Colon (tissue), 2 donors: ENCODE data around the gene MNX1.

ENCODE experiments used
- FAIRE-seq: peaks from 2 replicates; lab custom pipeline; 2012; peaks lifted over from hg19 to GRCh38; lab: Jason Lieb, UNC
- donor health status: control.
- donor health status: control.

The MNX1 gene

DNA sequence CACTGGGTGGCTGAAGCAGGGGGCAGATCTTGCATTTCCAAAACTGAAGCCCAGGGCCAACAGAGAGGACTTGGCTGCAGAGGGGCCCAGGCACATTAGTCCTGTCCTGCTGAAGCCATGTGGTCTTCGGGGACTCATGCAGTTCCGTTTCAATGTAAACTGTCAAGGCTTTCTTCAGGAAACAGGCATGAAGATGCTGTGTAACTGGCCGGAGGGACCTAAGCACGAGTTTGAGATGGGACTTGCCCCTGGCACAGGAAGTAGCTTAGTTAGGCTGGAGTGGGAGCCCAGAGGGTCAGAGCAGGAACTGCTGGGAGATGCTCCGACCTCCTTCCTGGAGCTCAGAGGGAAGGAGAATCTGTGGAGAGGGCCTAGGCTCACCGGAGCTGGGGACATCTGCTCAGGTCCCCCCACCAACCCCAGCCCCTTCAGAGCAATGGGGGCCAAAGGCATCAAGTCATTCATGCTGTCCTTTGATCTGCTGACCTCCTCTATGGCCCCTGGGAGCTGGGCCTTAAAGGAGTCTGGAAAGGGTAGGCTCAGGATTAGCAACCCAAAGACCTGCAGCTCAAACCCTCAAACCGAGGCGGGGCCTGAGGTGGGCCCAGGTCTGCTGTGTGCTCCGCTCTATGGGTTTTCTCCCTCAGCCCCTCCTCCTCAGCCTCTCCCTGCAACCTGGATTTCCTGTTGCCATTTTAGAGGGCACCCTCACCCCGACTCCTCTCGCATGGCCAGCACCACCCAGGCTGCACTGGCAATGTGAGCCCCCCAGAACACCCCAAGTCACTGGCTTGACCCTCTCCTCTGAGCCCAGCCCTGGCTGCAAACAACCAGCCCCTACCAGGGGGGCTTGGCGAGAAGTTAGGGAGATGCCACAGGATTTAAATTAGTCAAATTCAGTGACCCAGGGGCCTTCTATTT, 4.4 kb upstream of the MNX1 start:
- no peak for FAIRE-seq

DNA sequence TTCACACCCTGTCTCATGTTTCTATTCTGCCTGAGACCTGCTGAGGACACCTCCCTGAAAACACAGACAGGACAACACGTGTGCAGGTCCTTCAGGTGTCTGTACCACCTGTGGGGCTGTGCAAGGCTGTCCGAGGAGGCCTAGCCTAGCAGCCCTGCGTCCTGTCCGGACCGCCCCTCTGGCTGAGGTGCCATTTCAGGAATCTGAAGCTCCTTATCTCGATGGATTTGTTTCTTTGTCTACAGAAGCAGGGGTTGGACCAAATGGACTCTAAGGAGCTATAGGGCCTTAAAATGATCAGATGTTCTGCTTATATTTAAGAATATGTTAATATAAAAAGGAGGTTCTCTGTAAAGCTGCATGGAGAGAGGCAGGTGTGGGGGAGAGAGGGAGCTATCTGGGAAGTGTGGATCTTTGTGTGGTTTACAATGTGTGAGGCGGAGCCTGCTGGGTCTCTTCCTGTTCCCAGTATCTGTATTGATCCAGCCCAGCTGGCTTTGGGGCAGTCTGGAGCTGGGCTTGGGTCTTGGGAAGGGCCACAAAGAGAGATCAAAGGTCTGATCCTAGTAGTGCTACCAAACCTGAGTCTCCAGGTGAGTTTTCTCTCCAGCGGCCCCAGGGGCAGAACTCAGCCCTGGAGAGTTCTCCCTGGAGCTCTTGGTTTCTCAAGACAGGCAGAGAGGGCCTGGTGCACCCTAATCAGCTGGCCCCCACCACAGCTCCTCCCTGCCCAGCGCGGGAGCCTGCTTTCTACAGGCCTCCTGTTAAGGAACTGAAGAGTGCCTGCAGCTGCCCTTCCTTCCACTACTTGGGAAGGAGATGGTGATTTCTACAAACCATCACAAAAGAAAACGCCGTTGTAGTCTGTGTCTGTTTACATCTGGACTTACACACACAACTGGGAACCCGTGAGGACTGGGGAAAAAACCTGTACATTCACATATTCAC, 3.4 kb upstream of the MNX1 start:
- FAIRE-seq = no peak

DNA sequence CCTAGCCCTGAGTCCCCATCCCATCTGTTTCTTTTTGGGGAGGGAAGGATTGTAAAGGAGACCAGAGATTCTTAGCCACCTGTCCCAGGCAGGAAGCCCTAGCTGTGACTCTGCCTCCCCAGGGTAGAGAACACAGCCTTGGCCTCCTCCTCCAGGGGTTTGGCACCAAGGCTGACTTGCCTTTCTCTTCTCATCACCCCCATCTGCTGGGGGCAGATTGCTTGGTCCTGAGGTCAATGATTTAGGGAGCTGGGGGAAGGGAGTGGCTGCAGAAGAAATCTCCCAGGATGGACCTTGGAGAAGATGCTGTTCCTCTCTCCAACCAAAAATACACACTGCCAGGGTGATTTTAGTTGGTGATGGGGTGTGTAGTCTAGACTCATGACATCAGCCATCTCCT, 2.6 kb upstream of the MNX1 start:
- no peak for FAIRE-seq

DNA sequence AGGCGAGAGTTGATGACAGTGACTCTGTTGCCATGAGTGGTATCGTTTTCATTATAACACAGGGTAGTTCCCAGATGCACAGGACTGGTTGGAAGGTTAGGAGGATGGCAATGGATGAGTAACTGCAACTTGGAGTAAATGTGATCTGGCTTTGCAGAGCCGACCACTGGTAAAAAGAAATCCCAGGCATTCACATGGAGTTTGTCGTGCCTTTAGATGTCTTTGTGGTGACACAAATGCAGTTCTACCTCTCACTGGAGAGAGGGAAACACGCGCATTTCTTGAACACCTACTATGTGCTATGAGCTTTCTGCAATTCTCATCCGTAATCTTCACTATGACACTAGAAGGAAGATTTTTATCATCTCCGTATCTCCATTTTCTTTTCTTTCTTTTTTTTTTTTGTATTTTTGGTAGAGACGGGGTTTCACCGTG, 1.7 kb upstream of the MNX1 start:
- no peak for FAIRE-seq

DNA sequence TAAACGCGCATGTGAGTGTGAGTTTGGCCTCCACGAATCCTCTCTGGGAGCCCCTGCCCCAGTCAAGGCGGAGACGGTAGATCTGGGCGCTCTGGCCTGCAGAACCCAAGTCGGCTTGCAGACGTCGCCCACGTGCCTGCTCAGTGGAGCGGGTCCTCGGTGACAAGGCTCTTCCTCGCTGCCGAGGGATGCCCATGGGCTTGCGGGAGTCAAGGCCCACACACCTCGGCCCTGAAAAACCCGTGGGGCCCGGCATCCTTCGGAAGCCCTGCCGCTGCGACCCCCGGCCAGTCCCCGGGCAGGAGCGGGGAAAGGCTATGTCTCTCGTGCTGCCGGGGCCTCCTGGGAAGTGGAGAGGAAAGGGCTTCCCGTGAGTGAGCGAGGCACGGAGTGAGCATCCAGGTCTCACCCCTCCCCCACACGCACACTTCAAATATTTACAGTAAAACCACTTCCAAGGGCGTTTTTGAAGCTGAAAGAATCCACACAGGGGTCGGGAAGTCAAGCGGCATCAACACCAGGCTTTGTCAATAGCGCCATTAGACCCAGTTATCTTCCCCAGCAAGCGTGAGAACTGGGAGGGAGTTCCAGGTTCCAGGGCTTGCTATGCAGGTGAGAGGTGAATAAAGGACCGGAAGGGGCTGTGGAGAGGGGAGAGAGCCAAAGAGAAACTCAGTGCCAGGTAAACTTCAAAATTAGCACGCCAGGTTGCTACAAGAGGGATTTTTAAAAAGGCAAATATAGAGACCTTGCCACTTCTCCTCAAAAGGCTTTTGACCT, 1.1 kb upstream of the MNX1 start:
- no peak for FAIRE-seq

DNA sequence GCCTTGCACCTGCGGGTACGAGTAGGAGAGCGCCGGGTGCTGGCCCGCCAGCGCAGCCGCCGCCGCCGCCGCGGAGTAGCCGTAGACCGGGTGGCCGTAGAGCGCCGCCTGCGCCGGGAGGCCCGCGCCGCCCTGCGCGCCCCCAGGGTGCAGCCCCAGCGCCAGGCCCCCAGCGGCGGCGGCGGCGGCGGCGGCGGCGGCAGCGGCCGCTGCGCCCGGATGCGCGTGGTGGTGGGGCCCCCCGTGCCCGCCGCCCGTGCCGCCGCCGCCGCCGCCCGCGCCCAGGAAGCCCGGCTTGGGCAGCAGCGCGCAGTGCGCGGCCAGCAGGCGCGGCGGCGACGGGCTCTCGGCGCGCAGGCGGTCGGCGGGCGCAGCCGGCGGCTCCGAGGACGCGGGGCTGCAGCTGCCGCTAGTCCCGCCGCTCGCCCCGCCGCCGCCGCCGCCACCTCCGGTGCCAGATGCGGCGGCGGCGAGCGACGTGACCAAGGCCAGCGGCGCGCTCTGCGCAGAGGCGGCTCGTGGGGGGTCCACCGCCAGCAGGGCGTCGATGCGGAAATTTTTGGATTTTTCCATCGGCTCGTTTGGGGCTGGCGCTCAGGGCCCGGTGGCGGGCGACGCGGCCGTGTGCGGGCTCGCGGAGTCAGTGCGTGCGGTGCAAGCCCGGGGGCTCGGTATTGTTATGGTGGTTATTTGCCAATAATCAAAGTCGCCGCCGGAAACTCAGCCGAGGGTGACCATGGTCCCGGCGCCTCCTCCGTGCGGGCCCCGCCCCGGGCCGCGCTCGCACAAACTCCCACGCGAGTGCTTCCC, 480 bp downstream of the MNX1 start:
- FAIRE-seq = no peak

DNA sequence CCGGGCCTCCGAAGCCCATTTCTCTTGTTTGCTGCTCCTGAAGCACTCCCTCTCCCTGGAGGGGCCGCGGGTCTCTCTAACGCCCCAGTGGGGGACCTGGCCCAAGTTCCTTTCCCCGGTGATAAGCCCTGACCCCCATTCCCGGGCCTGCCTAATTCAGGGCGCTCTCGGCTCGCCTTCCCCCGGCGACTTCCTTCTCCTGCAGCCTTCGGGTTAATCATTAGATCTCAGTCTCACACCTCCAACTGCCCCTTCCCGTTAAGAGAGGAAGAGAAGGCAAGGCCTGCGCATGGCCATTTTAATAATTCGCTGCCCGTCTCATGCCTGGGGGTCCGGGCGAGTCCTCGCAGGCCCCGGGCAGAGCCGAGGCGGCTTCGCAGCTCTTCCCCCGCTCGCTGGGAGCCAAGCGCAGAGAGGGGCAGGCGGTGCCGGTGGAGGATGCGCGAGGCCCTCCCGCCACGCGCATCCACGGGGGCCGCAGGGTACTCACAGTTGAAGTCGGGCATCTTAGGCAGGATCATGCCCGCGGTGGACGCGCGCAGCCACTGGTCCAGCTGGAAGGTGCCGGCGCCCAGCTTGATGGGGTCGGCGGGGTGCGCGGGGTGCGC, 1.2 kb downstream of the MNX1 start:
- FAIRE-seq = no peak

DNA sequence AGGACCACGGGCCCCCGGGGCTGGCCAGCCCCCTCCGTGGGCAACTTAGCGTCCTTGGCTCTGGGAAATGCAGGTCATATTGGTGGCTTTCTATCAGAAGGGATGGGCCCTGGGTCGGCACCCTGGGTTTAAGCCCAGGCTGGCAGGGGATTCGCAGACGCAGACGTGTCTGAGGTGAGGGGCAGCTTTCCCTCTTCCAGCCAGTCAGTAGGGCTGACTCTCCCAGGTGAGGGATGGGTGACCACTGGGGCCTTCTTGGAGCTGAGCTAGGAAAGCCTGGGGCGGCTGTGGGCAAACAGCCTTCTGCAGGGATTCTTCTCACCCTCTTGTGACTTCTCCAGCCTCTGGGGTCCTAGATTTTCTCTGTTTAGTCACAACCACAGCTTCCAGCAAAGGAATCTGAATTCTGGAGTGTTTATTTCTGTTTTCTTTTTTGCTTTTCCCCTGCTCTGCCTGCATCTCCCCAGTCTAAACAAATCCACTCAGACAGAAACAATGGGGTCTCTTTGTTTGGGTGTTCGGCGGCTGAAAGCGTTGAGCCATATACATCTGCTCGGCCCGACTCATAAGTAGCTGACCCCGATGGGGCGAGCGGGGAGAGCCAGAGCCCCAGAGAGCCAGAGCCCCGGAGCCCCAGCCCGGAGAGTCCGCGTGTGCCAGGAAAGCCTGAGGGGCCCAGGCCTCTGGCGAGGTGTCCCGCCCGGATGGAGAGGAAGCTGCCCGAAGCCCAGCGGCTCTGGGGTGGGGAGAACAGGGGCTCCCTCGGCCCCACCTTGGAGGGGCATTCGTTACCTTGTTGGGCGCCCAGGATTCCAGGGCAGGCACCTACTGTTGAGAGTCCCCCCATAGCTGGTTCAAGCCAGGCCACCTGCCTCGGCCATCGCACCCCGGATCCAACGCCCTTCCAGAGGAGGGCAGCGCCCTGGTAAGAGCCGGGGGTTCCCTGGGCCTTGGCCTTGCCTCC, 2.0 kb downstream of the MNX1 start:
- FAIRE-seq = no peak

DNA sequence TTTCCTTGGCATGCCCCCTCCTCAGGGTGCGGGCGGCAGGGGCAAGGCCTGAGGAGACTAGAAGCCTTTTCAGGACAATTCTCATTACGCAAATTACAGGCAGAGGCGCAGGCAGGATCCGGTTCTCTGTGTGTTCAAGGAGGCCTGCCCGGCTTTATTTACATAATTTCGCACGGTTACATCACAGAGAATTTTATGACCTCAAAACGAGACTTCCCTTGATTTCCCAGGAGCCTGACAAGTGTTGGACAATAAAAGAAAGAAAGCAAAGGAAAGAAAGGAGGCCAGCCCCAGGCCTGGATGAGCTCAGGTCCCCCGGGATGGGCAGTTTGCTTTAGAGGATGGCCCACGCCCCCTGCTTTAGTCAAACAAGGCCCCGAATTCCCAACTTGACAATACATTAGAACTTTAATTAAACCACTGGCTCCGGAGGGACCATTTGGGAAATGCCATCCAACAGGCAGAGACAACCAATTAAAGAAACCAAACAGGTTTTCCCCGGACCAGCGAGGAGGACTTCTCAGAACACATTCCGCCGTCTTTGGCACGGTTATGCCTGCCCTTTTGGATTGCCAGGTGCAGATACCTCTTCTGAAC, 2.9 kb downstream of the MNX1 start:
- no peak for FAIRE-seq

DNA sequence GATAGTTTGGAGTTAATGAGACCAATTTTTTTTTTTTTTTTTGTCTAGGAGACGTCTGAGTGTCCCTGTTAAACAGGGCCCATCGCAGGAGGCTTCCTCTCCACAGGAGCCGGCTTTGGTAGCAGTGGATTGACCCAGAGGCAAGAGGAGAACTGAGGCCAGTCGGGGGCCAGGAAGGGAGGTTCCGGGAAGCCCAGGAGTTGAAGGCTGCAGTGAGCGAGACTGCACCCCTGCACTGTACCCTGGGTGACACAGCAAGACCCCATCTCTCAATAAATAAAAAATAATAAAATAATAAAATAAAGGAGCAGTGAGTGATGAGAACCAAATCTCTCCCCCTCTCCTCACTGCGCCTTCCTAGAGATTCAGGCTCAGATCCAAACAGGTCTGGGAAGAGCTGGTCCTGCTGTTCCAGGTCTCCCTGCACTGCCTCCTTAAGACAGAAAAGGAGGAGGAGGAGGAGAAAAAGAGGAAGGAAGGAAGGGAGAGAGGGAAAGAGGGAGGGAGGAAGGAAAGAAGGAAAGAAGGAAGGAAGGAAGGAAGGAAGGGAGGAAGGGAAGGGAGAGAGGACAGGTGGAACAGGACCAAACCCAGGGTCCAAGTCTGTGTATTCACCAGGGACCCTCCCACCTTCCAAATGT, 3.5 kb downstream of the MNX1 start:
- no peak for FAIRE-seq

DNA sequence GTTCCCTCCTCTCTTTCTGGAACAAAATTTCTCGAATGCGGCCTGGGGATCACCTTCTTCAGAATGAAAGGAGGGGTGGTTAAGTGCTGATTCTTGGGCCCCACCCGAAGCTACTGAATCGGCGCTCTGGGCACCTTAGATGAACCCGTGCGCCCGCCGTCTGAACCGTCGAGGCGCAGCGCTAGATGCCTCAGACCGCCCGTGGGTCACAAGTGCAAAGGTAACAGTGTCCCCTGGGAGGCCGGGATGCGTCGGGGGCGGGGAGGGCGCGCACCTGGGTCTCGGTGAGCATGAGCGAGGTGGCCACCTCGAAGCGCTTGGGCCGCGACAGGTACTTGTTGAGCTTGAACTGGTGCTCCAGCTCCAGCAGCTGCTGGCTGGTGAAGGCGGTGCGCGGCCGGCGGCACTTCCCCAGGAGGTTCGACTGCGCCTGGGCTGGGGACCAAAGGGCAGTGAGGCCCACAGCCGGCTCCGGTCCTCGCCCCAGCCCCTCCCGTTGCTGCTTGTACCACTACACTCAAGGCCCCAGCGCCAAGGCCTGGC, 4.2 kb downstream of the MNX1 start:
- no peak for FAIRE-seq

DNA sequence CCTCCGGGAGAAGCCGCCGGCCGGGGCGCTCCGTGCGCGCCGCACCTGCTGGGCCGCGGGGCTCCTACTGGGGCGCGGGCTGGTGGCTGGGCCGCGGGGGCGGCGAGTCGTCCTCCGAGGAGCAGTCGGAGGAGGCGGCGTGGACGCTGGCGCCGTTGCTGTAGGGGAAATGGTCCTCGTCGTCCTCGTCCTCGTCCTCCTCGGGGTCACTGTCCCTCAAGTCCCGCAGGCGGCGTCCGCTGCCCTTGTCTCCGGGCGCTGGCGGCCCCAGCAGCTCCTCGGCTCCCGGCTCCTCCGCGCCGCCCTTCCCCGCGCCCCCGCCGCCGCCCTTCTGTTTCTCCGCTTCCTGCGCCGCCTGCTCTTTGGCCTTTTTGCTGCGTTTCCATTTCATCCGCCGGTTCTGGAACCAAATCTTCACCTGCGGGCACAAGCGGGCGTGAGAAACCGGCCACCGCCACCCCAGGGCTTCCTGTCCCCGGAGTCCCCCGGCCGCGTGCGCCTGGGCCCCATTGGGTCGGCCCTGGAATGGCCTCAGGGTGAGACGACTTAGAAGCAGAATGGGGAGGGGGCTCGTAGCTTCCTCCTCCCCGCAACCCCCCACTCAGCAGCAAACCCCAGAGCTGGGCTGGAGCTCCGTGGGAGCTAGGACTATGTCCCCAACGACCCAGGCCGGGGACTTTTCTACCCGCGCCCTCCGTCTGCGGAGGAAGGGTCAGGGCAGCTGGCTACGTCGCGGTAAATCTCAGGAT, 4.8 kb downstream of the MNX1 start:
- FAIRE-seq = no peak

DNA sequence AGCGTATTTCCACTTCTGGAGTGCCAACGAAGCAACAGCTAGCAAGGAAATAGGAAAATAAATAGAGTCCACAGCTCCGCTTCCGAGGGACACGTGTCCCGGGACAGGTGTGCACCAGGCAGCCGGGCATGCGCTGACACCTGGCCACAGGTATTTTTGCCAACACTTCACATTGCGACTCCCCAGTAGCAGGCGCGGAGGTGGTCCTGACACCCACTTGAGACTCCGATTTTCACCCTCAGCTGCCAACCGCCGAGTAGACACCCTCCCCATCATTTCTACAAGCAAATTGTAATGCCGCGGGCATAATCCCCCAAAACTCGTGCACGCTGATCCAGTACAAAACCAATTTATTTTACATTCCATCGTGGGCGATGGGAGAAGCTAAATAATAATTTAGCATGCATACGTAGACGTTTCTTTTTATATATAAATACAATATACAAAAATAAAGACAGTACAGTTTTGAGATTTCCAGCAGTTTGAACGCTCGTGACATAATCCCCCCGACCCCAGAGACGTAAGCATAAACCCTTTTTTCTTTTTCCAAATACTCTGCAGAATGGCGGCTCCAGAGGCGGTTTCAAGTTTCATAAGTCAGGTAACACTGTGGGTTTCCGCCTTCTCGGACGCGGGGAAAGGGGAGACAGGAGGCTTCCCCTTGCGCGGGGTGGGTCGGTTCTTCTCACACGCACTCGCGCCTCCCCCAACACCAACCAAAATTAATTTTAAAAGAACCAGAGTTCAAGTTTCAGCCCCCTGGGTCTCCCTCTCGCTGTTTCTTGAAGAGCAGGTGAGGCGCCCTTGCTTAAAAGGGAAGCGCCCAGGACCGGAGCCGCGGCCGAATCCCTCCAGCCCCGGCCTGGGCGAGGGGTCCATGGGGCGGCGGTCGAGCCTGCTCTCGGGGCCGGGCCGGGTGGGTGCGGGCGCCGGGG, 5.7 kb downstream of the MNX1 start:
- FAIRE-seq = no peak

DNA sequence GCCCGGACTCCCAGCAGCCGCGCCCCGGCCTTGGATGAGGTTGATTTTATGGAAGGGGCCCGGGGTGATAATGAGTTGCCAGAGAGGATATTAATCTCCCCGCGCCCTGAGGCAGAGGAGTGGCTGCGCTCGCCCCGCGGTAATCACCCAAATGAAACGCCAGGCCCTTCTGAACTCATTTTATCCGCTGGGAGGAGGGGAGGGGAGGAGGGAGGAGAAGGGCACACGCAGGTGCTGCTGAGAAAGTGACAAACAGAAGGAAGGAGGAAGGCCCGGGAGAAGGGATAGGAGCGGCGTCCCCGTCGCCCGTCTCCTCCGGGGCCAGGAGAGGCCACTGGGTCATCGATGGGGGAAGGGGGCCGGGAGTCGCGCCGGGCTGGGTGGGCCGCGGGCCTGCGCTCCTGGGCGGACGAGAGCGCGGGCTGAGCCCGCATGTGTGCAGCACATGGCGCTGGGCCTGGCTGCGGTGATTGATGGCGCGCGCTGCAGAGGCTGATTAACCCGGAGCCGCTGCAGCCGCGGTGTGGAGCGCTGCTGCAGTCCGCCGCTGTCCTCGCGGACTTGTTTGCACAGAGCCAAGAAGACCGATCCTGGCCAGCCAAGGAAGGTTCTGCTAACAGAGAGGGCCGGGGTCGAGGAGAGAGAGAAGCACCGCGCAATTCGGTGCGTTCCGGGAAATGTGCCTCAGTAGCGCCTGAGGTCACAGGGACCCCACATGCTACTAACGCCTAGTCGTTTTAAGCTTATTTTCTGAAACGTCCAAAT, 6.5 kb downstream of the MNX1 start:
- no peak for FAIRE-seq

DNA sequence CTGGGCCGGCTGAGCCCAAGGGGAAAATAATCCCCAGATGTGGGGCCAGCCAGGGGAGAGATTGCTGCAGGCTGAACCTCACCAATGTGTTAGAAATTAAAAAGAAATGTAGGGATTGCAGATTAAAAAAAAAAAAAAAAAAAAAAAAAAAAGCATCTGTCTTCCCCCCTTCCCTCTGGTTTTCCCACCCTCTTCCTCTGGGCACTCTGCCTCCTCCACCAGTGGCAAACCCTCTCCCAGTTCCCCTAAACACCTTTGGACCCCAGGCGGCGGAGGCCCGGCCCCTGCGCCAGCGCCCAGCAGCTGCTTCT, 7.1 kb downstream of the MNX1 start:
- no peak for FAIRE-seq

DNA sequence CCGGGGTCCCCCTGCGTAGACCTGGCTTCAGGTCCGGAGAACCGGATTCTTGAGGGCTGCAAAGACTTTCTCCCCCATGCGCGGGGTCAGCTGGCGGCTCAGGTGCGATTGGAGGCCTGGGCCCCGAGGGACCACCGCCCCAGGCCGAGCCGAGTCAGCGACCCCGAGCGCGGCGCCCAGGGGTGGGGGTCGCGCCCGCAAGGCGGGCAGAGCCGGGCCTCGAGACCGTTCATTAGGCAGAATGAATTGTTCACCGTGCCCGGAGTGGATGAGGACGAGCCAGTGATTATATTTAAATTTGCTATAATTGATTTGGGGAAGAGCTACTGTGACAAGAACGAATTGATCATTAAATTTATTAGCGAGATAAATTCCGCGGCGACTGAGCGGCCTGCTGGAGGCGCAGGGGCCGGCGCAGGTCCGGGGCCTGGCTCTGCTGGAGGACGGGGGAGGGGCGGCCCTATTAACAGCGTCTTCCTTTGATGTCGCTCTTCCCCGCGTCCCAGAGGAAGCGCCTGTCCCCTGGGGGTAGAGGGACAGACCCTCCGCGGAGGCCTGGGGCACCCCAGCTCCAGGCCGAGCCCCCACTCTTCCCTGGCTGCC, 7.5 kb downstream of the MNX1 start:
- no peak for FAIRE-seq
